Erythroblast (primary cell): ENCODE results near the gene POLL.
A peak's percentile ranks its signal among the peaks of the same experiment; 100 is the strongest.

Source experiments
- DNase-seq, 2 experiments: peaks; one replicate each; lab custom pipeline; 2025; lab: John Stamatoyannopoulos, UW
- GATA1 ChIP-seq: IDR thresholded peaks from 2 replicates; pipeline ENCODE4 v1.6.1; 2011; ENCODE audit warnings: low read depth, mild to moderate bottlenecking, control low read depth, low read length, moderate library complexity
- POLR2A ChIP-seq: IDR thresholded peaks from 2 replicates; pipeline ENCODE4 v1.6.1; 2011; ENCODE audit warnings: mild to moderate bottlenecking, low read length

POLL gene

DNA sequence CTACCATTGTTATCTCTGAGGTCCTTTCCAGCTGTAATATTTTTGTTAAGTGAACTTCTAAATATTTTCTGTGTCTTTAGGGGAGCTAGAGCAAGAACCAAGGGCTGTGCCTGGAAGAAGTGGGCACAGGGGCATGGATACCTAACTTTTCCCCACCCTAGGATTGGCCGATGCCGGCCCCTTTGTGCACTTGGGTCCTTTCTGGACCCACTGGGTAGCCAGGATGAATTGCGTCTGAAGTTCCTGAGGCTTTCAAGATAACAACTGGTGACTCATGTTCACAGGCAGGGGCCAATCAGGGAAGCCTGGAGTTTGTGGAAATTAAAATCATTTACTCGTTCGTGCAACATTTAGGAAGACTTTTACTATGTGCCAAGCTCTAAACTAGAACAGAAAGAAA, 822 bp upstream of the POLL start:
- TF ChIP-seq GATA1 (no peak), POLR2A (no peak)
- DNase-seq, result peak; percentile 61 to 69

DNA sequence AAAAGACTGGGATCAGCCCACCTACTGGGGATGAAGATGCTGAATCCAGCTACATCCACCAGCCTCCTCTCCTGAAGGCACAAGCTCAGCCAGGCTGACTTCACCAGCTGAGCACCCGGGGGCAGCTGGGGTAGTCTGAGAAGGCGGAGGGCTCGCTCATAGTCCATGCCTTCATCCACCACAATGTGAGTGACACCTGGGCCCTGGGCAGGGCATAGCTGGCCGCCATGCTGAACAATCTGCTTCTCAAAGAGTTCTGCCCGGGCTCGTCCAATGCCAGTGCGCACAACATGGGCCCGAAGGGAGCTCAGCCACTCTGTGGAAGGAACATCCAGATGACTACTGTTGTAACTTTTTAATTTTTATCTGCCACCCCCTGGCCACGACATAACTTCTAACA, 2.2 kb downstream of the POLL start:
- no peak for TF ChIP-seq POLR2A
- no peak for DNase-seq

DNA sequence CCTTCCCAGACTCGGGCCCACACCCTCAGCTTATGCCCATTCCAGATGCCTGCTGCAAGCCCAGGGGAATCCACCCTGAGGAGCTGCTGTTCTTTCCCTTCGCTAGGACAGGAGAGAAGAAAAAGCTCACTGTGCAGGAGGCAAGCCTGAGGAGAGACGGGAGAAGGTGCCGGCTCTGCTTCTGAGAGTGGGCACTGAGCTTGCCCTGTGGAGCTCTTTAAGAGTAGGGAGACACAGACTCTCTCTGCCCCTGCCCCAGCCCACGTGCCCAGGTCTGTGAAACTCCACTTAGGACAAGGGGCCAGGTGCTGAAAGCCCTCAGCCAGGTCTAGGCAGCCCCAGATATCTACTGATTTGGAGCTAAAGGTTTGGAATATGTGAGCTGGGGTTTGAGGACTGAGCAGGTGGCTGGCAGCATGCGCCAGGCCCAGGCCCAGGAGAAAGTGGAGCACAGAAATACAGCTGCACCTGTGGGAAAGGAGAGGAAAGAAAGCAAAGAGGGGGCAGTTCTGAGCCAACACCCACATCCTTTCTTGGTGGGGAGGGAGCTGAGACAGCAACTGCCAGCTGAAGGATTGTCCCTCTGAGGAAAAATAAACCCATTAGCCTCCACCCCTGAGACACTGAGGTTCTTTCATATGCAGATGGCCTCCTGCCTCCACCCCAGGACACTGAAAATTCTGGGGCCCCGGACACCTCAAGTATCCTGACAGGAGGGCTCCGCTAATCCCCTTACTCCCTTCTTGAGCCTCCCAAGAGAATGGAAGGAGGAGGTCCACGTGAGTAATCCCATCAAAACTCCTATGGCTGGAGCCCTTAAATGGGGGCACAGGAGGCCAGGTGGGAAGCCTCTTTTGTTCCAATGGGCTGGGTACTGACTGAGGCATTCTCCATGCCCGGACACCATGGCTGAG, 7.3 kb downstream of the POLL start:
- TF ChIP-seq GATA1, result no peak
- TF ChIP-seq POLR2A, result no peak
- DNase-seq, result no peak

DNA sequence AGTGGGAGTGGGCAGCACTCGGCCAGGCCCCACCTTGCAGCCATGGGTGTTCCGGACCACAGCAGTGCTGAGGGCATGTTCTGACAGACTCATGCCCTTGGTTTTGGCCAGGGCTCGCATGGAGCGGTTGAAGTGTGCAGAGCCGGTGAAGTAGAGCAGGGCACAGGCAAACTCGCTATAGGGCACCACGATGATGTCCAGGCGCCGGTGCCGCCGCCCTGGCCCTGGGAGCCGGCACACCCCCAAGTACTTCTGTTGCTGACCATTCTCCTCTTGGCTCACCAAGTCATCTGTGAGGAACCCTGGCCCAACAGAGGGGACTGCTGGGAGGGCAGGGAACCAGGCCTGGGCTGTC, 8.6 kb downstream of the POLL start:
- TF ChIP-seq GATA1 (no peak), POLR2A (no peak)
- DNase-seq, result no peak

DNA sequence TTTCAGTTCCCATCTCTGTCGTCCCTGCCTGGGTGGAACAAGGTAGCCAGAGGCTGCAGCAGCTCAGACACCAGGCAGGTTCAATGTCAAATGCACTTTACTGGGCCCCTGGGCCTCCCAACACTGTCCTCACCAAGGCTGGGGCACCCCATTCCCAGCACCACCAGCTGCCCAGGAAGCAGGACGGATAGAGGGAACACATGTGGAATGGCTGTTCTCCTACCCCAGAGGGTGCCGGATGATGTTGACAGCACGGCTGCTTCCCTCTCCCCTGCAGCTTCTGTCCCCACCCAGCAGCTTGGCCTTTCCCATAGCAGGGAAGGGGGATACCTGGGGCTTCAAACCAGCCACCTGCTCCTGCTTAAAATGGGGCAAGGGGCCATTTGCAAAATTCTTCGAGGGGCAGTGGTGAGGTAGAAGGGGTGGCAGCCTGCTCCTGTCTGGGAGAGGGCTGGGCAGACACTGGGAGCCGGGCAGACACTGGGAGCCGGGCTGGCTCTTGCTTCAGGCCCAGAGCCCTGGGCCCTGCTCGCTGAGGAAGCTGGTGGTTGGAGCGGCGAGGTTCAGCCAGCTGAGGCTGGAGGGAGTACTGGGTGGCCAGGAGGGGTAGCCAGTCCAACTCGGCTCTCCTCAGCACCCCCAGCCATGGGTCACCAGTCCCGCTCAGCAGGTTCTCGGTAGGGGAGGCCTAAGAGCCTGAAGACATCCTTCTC, 9.1 kb downstream of the POLL start:
- DNase-seq, result no peak
- TF ChIP-seq GATA1 (no peak), POLR2A (peak; percentile 5)

DNA sequence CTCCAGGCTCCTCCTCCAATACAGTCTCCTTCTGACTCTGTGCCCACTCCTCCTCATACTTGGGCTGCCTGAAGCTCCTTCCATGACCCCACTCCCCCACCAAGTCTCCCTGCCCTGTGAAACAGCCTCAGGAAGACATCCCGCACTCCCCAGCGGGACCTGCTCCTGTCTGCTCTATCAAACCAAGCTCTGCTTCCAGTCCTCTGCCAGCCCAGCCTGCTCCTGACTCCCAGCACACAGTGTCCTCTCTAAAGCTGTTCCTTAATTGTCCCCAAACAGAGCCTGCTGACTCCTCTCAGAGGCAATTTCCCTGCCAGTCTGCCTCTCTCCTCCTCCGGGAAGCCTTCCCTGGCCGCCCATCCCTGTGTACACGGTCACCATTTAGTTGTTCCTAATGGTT, 9.9 kb downstream of the POLL start:
- TF ChIP-seq POLR2A (no peak), GATA1 (no peak)
- DNase-seq, result no peak

DNA sequence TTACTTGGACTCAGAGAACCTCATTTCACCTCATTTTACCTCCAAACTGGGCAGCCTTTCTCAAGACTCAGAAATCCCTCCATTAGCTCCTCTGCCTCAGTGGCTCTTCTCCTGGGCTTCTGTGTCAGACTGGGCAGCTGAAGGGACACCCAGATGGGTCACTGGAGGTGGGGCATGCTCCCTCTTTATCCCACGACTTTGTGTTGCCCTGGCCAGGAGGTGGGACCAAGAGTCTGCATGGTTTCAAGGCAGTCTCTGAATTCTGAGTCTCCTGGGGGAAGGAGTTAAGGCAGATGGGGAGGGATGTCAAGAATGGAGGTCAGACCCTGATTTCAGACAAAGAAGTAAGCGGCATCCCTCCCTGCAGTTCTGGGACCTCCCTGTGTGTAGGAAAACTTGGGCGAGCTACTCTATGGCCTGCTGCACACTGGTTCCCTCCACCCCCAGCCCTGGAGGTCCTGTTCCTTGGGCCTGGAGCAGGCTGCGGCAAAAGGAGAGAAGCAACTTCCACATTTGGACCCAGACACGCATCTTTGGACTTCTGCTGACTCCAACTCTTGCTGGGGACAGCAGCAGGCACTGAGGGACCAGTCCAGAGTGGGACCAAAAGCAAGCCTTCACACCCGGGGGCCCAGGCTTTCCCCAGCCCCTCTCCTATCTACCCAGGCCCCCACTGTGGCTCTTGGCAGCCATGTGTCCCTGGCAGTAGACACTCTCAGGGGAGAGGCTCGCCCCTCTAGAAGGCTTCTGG, 10.8 kb downstream of the POLL start:
- no peak for DNase-seq
- TF ChIP-seq POLR2A (no peak), GATA1 (no peak)

DNA sequence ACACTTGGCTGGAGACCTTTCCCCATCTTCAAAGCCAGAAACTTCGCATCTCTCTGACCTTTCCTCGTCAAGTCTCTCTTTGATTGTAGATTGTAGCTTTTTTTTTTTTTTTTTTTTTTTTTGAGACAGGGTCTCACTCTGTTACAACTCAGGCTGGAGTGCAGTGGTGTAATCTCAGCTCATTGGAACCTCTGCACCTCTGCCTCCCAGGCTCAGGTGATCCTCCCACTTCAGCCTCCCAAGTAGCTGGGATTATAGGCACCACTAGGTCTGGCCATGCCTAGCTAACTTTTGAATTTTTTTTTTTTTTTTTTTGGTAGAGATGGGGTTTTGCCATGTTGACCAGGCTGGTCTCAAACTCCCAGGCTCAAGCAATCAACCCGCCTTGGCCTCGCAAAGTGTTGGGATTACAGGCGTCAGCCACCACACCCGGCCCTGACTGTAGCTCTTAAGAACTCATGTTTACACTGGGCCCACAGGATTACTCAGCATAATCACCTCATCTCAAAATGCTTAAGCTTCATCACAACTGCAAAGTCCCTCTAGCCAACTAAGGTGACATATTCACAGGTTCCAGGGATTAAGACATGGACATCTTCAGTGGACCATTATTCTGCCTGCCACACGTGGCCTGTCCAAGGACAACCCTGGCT, 11.7 kb downstream of the POLL start:
- DNase-seq, result peak; percentile 90 to 92
- TF ChIP-seq GATA1, result no peak
- no peak for TF ChIP-seq POLR2A

DNA sequence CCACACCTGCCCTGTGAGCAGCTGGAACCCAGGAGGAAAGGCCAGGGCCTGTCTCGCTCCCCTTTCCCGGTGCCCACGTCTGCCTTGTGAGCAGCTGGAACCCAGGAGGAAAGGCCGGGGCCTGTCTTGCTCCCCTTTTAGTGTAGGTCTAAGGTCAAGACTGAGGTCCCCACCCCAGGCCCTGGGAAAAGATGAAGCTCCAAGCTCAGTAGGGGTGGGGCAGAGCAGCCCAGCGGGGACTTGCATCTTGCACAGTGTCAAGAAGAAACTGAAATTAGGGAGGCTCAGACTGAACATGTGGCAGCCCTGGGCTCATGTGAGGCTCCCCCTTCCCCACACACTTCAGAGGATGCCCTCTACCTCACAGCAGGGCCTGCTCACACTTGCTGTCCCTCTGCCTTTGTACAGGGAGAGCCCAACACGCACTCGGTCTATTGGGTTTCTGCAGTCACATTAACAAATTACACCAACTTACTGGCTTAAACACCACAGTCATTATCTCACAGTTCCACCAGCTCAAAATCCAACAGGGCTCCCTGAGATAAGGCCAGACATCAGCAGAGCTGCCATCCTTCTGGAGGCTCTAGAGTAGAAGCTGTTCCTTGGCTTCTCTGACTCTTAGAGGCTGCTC, 12.4 kb downstream of the POLL start:
- peak; percentile 94 to 98 for DNase-seq
- peak; percentile 72 for TF ChIP-seq POLR2A
- TF ChIP-seq GATA1, result peak; percentile 91

DNA sequence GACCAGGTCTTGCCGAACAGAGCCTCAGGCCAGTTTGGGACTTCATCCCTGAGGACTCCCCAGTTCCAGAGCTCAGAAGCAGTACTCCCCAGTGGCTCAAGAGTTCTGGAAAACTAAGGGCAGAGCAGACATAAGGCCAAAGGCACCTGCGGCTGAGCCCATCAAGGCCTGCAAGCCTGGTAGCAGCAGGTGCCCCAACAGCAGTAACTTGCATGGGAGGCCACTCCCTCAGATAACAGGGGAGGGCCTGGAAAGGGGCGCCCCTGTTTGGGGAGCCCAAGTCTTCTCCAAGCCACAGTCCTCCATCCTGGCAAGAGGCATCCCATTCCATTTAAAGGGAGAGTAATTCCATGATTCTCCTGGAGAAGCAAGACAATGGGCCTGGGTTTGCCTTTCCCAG, 13.0 kb downstream of the POLL start:
- no peak for TF ChIP-seq GATA1
- no peak for TF ChIP-seq POLR2A
- DNase-seq, result peak; percentile 48 to 60

DNA sequence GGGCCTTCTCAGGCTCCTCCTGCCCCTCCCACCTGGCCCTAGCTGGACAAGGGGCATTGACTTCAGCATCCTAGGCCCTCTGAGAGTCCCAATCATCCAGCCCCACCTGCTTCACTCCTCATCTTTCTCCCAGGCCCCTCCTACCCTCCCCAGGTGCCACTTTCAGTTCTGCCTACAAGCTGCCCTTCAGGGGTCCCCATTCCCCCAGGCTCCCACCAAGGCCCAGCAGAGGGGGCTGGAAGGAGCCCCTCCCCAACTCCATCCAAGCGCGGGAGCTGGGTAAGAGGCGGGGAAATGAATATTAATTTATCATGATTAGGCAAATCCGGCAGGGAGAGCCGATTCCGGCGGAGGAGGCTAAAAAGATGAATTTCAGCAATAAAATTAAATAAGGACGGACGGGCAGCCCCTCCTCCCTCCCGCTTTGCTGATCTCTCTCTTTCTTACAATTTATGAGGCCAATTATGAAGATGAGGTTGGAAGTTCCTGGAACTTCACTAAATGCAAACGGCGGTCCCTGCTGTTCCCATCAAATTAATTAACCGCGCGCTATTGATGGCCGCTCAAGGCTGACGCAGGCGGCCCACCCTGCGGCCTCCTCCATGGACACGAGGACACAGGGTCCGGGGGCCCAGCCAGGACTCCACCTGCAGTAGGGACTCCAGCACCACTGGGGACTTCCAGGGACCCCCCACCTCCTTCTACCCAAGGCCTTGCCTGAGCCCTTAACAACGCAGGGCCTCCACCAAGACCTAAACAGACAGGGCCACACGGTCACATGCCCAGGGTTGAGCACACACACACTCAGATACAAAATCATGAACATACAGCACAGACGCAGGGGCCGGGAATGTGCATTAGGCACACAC, 13.9 kb downstream of the POLL start:
- TF ChIP-seq GATA1, result no peak
- TF ChIP-seq POLR2A, result no peak
- peak in 1 of 2 experiments; percentile 13 for DNase-seq

DNA sequence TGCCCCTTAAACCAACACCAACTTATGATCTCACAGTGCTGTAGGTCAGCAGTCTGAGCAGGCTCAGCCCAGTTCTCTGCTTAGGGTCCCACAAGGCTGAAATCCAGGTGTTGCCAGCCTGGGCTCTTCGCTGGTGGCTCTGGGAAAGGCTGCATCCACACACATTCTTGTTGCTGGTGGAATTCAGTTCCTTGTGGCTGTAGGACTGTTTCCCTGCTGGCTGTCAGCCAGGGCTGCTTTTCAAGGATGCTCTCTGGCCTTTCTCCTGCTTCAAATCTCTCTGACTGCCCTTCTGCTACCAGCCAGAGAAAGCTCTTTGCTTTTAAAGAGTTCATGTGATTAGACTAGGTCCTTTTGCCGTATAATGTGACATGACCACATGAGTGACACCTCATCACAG, 15.3 kb downstream of the POLL start:
- TF ChIP-seq POLR2A, result peak; percentile 34
- no peak for TF ChIP-seq GATA1
- peak in 1 of 2 experiments; percentile 26 for DNase-seq

DNA sequence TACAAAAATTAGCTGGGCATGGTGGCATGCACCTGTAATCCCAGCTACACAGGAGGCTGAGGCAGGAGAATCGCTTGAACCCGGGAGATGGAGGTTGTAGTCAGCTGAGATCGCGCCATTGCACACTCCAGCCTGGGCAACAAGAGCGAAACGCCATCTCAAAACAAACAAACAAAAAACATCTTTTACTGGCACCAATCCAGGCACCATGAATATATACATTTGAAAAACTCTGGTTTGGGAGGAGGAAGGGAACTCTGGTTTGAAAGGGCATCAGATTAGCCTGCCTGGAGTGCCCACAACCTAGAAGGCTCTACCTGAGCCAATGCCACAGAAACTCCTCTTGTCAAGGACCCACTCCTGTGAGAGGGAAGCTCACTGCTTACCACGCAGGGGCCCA, 15.9 kb downstream of the POLL start:
- DNase-seq, result peak; percentile 54 to 58
- TF ChIP-seq GATA1 (no peak), POLR2A (no peak)
